HepG2 (cell line): ENCODE measurements around the gene CSNK1E. TPM values are rescaled to one million over a fixed set of nuclear protein-coding genes. Genes with fewer than 3 reads are reported as not detected.

Experiments used
- AHR ChIP-seq: IDR thresholded peaks from 2 replicates; pipeline ENCODE4 v1.6.1; 2018; ENCODE audit warnings: missing genetic modification reagents, missing compliant biosample characterization
- BRD4 ChIP-seq: sonication (generic); formaldehyde crosslinking; IDR thresholded peaks from 2 replicates; pipeline ENCODE4 v1.4.0; 2020; ENCODE audit warnings: missing genetic modification reagents
- CCDC6 ChIP-seq: sonication (generic); formaldehyde crosslinking; IDR thresholded peaks from 2 replicates; pipeline ENCODE4 v1.8.1; 2022; ENCODE audit warnings: mild to moderate bottlenecking, missing genetic modification reagents, moderate library complexity
- CENPX ChIP-seq: sonication (generic); formaldehyde crosslinking; IDR thresholded peaks from 2 replicates; pipeline ENCODE4 v1.9.0; 2021; ENCODE audit warnings: mild to moderate bottlenecking, missing genetic modification reagents, moderate library complexity
- GABPB1 ChIP-seq: IDR thresholded peaks from 2 replicates; pipeline ENCODE4 v1.6.1; 2016; ENCODE audit warnings: mild to moderate bottlenecking, missing genetic modification reagents, moderate library complexity, missing compliant biosample characterization
- HOXA5 ChIP-seq: sonication (generic); formaldehyde crosslinking; IDR thresholded peaks from 2 replicates; pipeline ENCODE4 v1.4.0; 2020; ENCODE audit warnings: missing genetic modification reagents
- KDM5B ChIP-seq: sonication (generic); formaldehyde crosslinking; IDR thresholded peaks from 2 replicates; pipeline ENCODE4 v1.4.0; 2020; ENCODE audit warnings: missing genetic modification reagents, mild to moderate bottlenecking, borderline replicate concordance
- SNAPC2 ChIP-seq: sonication (generic); formaldehyde crosslinking; IDR thresholded peaks from 2 replicates; pipeline ENCODE4 v1.8.1; 2022; ENCODE audit warnings: mild to moderate bottlenecking, missing genetic modification reagents
- TAF1 ChIP-seq: sonication (generic); formaldehyde crosslinking; IDR thresholded peaks from 2 replicates; pipeline ENCODE4 v1.4.0; 2020; ENCODE audit warnings: missing genetic modification reagents
- TBP ChIP-seq: sonication (generic); formaldehyde crosslinking; IDR thresholded peaks from 2 replicates; pipeline ENCODE4 v1.5.0; 2020; ENCODE audit warnings: missing genetic modification reagents
- ZFX ChIP-seq: sonication (generic); formaldehyde crosslinking; IDR thresholded peaks from 2 replicates; pipeline ENCODE4 v1.4.0; 2020; ENCODE audit warnings: mild to moderate bottlenecking, low read depth, missing genetic modification reagents, moderate library complexity
- ZNF274 ChIP-seq: sonication (generic); formaldehyde crosslinking; IDR thresholded peaks from 2 replicates; pipeline ENCODE4 v1.5.1; 2020; ENCODE audit warnings: mild to moderate bottlenecking, missing genetic modification reagents
- ZNF33B ChIP-seq: sonication (generic); formaldehyde crosslinking; IDR thresholded peaks from 2 replicates; pipeline ENCODE4 v1.5.1; 2020; ENCODE audit warnings: mild to moderate bottlenecking, missing genetic modification reagents
- ZNF546 ChIP-seq: sonication (generic); formaldehyde crosslinking; conservative IDR thresholded peaks from 2 replicates; pipeline ENCODE4 v1.8.1; 2023; ENCODE audit warnings: mild to moderate bottlenecking, missing genetic modification reagents
- ZNF670 ChIP-seq: sonication (generic); formaldehyde crosslinking; IDR thresholded peaks from 2 replicates; pipeline ENCODE4 v1.8.0; 2022; ENCODE audit warnings: mild to moderate bottlenecking, missing genetic modification reagents, borderline replicate concordance
- ZNF7 ChIP-seq: IDR thresholded peaks from 2 replicates; pipeline ENCODE4 v1.6.1; 2016; ENCODE audit warnings: missing biosample characterization, missing genetic modification reagents
- polyA plus RNA-seq, 8 experiments: library from polyadenylated mRNA; depleted of rRNA in 3 of 8; stranded (reverse) in 7 of 8; unstranded in 1 of 8; fragments of >200 nt; fragmentation: Illumina TruSeq in 4 of 8; extraction: Trizol in 4 of 8; gene quantifications; 2 replicates each; pipeline versions ENCODE4 v1.2.1 to v1.2.3, GENCODE V29; 2011 to 2016; ENCODE audit warnings: low read depth in 4 of 8, missing spikeins in 1 of 8, mixed read lengths in 1 of 8; ENCODE audit not compliant: insufficient read depth in 1 of 8
- total RNA-seq, 5 experiments: library from RNA; depleted of rRNA; stranded (reverse); fragments of >200 nt; fragmentation: Illumina TruSeq; extraction: Trizol; gene quantifications; 2 replicates each; pipeline ENCODE4 v1.2.3, GENCODE V29; 2016; ENCODE audit warnings: low read depth in 1 of 5
- TF ChIP-seq, protein P1 (sequence below): IDR thresholded peaks from 2 replicates; pipeline ENCODE4 v1.6.1; 2016; ENCODE audit warnings: low read depth
- TF ChIP-seq, protein P2 (sequence below): sonication (generic); formaldehyde crosslinking; IDR thresholded peaks from 2 replicates; pipeline ENCODE4 v1.4.0; 2020; ENCODE audit warnings: missing genetic modification reagents
- TF ChIP-seq, protein P3 (sequence below): conservative IDR thresholded peaks from 2 replicates; pipeline ENCODE4 v1.6.1; 2018; ENCODE audit warnings: missing genetic modification reagents
- TF ChIP-seq, protein P4 (sequence below): sonication (generic); formaldehyde crosslinking; IDR thresholded peaks from 2 replicates; pipeline ENCODE4 v1.8.0; 2022; ENCODE audit warnings: missing genetic modification reagents, mild to moderate bottlenecking, borderline replicate concordance
- TF ChIP-seq, protein P5 (sequence below): sonication (generic); formaldehyde crosslinking; IDR thresholded peaks from 2 replicates; pipeline ENCODE4 v1.4.0; 2020; ENCODE audit warnings: missing genetic modification reagents

CSNK1E gene
- total and polyA plus RNA-seq, 2 of the 13 experiments (the other 11 are each of a cell fraction or from before 2014, with no cell fraction given): 34.7 to 129 TPM

DNA sequence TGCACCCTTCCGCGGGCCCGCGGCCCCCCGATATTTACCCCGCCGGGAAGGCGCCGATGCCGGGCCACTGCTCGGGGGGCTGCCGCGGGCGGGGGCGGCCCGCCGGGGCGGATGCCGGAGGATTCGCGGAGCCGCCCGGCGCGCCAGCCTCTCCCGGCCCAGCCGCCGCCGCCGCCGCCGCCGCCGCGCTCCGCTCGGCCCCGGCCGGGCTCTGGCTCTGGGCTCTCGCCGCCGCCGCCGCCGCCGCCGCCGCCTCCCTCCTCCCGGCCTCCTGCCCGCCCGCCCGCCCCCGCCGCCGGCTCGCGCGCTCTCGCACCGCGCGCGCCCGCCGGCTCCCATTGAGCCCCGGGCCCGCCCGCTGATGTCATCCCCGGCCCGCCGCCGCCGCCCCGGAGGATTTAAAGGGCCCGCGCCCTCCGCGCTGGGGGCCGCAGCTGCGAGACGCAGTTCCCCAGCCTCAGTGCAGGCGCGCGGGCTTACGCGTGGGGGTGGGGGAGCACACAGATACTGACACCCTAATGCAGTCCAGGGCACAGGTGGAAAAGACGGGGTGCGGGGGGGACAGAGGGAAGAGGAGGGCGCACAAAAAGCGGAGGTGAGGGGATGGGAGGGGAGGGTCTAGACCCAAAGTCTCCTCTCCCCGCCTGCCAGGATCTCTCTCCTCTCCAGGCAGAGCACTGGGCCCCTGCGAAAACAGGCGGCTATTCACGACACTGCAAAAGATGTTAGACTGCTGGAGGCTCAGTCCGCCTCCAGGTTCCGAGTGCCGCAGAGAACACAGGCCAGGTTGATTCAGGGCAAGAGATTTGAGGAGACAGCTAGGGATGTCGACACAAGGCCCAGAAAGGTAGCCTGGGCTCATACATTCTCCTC lies at the start of gene CSNK1E (continued):
- TF ChIP-seq ZNF7 (CRISPR knock-in tag) (no peak), ZNF33B (CRISPR knock-in tag) (no peak), TAF1 (CRISPR knock-in tag) (0 out of 2 replicates have a peak, but pooled peaks have one; percentile 32), AHR (CRISPR knock-in tag) (no peak), TBP (CRISPR knock-in tag) (no peak), CENPX (no peak), BRD4 (no peak), HOXA5 (CRISPR knock-in tag) (no peak), ZNF546 (0 out of 2 replicates have a peak, but pooled peaks have one; percentile 11), ZFX (CRISPR knock-in tag) (no peak), KDM5B (no peak; the same call in 1 of the 2 replicates), ZNF670 (CRISPR knock-in tag) (no peak), ZNF274 (CRISPR knock-in tag) (no peak; the same call in 1 of the 2 replicates), CCDC6 (CRISPR knock-in tag) (no peak), GABPB1 (CRISPR knock-in tag) (peak; percentile 21; the same call in 1 of the 2 replicates), SNAPC2 (CRISPR knock-in tag) (no peak)
- TF ChIP-seq, protein P1, sequence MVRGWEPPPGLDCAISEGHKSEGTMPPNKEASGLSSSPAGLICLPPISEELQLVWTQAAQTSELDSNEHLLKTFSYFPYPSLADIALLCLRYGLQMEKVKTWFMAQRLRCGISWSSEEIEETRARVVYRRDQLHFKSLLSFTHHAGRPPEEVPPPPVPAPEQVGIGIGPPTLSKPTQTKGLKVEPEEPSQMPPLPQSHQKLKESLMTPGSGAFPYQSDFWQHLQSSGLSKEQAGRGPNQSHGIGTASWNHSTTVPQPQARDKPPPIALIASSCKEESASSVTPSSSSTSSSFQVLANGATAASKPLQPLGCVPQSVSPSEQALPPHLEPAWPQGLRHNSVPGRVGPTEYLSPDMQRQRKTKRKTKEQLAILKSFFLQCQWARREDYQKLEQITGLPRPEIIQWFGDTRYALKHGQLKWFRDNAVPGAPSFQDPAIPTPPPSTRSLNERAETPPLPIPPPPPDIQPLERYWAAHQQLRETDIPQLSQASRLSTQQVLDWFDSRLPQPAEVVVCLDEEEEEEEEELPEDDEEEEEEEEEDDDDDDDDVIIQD: no peak
- TF ChIP-seq, protein P2, sequence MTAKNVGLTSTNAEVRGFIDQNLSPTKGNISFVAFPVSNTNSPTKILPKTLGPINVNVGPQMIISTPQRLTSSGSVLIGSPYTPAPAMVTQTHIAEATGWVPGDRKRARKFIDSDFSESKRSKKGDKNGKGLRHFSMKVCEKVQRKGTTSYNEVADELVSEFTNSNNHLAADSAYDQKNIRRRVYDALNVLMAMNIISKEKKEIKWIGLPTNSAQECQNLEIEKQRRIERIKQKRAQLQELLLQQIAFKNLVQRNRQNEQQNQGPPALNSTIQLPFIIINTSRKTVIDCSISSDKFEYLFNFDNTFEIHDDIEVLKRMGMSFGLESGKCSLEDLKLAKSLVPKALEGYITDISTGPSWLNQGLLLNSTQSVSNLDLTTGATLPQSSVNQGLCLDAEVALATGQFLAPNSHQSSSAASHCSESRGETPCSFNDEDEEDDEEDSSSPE (CRISPR knock-in tag): peak; percentile 45; the same call in 1 of the 2 replicates
- TF ChIP-seq, protein P3, sequence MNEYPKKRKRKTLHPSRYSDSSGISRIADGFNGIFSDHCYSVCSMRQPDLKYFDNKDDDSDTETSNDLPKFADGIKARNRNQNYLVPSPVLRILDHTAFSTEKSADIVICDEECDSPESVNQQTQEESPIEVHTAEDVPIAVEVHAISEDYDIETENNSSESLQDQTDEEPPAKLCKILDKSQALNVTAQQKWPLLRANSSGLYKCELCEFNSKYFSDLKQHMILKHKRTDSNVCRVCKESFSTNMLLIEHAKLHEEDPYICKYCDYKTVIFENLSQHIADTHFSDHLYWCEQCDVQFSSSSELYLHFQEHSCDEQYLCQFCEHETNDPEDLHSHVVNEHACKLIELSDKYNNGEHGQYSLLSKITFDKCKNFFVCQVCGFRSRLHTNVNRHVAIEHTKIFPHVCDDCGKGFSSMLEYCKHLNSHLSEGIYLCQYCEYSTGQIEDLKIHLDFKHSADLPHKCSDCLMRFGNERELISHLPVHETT (CRISPR knock-in tag): peak; percentile 94
- TF ChIP-seq, protein P4, sequence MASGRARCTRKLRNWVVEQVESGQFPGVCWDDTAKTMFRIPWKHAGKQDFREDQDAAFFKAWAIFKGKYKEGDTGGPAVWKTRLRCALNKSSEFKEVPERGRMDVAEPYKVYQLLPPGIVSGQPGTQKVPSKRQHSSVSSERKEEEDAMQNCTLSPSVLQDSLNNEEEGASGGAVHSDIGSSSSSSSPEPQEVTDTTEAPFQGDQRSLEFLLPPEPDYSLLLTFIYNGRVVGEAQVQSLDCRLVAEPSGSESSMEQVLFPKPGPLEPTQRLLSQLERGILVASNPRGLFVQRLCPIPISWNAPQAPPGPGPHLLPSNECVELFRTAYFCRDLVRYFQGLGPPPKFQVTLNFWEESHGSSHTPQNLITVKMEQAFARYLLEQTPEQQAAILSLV (CRISPR knock-in tag): no peak
- TF ChIP-seq, protein P5, sequence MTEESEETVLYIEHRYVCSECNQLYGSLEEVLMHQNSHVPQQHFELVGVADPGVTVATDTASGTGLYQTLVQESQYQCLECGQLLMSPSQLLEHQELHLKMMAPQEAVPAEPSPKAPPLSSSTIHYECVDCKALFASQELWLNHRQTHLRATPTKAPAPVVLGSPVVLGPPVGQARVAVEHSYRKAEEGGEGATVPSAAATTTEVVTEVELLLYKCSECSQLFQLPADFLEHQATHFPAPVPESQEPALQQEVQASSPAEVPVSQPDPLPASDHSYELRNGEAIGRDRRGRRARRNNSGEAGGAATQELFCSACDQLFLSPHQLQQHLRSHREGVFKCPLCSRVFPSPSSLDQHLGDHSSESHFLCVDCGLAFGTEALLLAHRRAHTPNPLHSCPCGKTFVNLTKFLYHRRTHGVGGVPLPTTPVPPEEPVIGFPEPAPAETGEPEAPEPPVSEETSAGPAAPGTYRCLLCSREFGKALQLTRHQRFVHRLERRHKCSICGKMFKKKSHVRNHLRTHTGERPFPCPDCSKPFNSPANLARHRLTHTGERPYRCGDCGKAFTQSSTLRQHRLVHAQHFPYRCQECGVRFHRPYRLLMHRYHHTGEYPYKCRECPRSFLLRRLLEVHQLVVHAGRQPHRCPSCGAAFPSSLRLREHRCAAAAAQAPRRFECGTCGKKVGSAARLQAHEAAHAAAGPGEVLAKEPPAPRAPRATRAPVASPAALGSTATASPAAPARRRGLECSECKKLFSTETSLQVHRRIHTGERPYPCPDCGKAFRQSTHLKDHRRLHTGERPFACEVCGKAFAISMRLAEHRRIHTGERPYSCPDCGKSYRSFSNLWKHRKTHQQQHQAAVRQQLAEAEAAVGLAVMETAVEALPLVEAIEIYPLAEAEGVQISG (CRISPR knock-in tag): no peak
- TF ChIP-seq, all 625 proteins: peak for 40
